GM12878 (cell line): Measurements from ENCODE around the gene CHURC1. TPM values are rescaled to one million over a fixed set of nuclear protein-coding genes. Genes with fewer than 3 reads are reported as not detected.
A peak's percentile ranks its signal among the peaks of the same experiment; 100 is the strongest.

ENCODE experiments used
- ATAC-seq: fragments of 200-7000 bp; cut with Tn5 transposase; 3 replicates; pipeline ENCODE4 v1.9.1; 2020; ENCODE audit warnings: mild to moderate bottlenecking, moderate library complexity
- BruUV-seq: library from RNA; stranded (reverse); fragments of 400-500 nt; replicated peaks from 2 replicates; lab custom pipeline; 2021; lab: Mats Ljungman, UMichigan
- CTCF ChIA-PET: fragments of 300-600 bp; sonication (Branson Sonifier 250); formaldehyde crosslinking; extraction: SDS; loops from one replicate; lab custom pipeline; 2021; ENCODE audit warnings: inconsistent platforms; lab: Yijun Ruan, JAX
- POLR2A ChIA-PET: fragments of 350-600 bp; formaldehyde crosslinking; extraction: SDS; loops from one replicate; lab custom pipeline; 2021; ENCODE audit warnings: inconsistent platforms; lab: Charles Lee
- RAD21 ChIA-PET: fragments of 300-600 bp; sonication (Branson Sonifier 250); formaldehyde crosslinking; loops from one replicate; lab custom pipeline; 2023; ENCODE audit warnings: antibody characterized with exemption; ENCODE audit not compliant: unreplicated experiment; lab: Charles Lee
- SMC1A ChIA-PET: fragments of 300-600 bp; sonication (Branson Sonifier 250); formaldehyde crosslinking; loops from one replicate; lab custom pipeline; 2023; ENCODE audit not compliant: unreplicated experiment, uncharacterized antibody; lab: Charles Lee
- DNase-seq: peaks from one replicate; pipeline ENCODE4 v3.0.0-alpha.2; 2011; ENCODE audit warnings: low read depth, low spot score
- FAIRE-seq: peaks from 3 replicates; lab custom pipeline; 2011; peaks lifted over from hg19 to GRCh38; lab: Jason Lieb, UNC
- H2AFZ ChIP-seq: 2 replicates; pipeline ENCODE4 v1.6.0; 2011; ENCODE audit warnings: low read depth, low read length, control low read depth; ENCODE audit not compliant: control insufficient read depth
- H3K27ac ChIP-seq: 2 replicates; pipeline ENCODE4 v1.5.1; 2011; ENCODE audit warnings: control low read depth; ENCODE audit not compliant: control insufficient read depth, insufficient read depth
- H3K27me3 ChIP-seq, 2 experiments: replicated peaks in 1 of 2; 2 replicates each; pipeline versions ENCODE4 v1.6.0 to v1.6.1; 2011; ENCODE audit warnings: low read length in 1 of 2; ENCODE audit not compliant: control insufficient read depth in 2 of 2, insufficient read depth in 2 of 2
- H3K36me3 ChIP-seq, 2 experiments: 2 replicates each; pipeline ENCODE4 v1.5.1; 2011; ENCODE audit warnings: low read length in 1 of 2; ENCODE audit not compliant: control insufficient read depth in 2 of 2, insufficient read depth in 2 of 2
- H3K4me1 ChIP-seq: 2 replicates; pipeline ENCODE4 v1.6.1; 2011; ENCODE audit warnings: mild to moderate bottlenecking, low read length, moderate library complexity, mixed read lengths; ENCODE audit not compliant: control insufficient read depth, insufficient read depth
- H3K4me2 ChIP-seq: 2 replicates; pipeline ENCODE4 v1.6.0; 2011; ENCODE audit warnings: control low read depth; ENCODE audit not compliant: control insufficient read depth, insufficient read depth
- H3K4me3 ChIP-seq: fragments of 200-600 bp; sonication (generic); 2 replicates; pipeline ENCODE4 v1.5.1; 2016
- H3K79me2 ChIP-seq: 2 replicates; pipeline ENCODE4 v1.6.0; 2011; ENCODE audit warnings: low read length; ENCODE audit not compliant: control insufficient read depth, insufficient read depth
- H3K9ac ChIP-seq: 2 replicates; pipeline ENCODE4 v1.8.0; 2011; ENCODE audit warnings: low read length, control low read depth, mixed read lengths; ENCODE audit not compliant: control insufficient read depth, insufficient read depth
- H3K9me3 ChIP-seq: replicated peaks from 3 replicates; pipeline ENCODE4 v1.5.1; 2011; ENCODE audit warnings: mild to moderate bottlenecking, low read length; ENCODE audit not compliant: control insufficient read depth, insufficient read depth
- H4K20me1 ChIP-seq: 2 replicates; pipeline ENCODE4 v1.6.0; 2011; ENCODE audit not compliant: control insufficient read depth, insufficient read depth
- BCLAF1 ChIP-seq: fragments of 450-650 bp; IDR thresholded peaks from 2 replicates; pipeline ENCODE4 v1.6.1; 2017; ENCODE audit warnings: antibody characterized with exemption, mild to moderate bottlenecking, moderate library complexity
- BMI1 ChIP-seq: fragments of 450-650 bp; IDR thresholded peaks from 2 replicates; pipeline ENCODE4 v1.6.1; 2016; ENCODE audit warnings: mild to moderate bottlenecking, moderate library complexity, borderline replicate concordance
- CREB1 ChIP-seq: IDR thresholded peaks from 2 replicates; pipeline ENCODE4 v1.6.1; 2012; ENCODE audit warnings: low read depth, mild to moderate bottlenecking, inconsistent platforms
- HSF1 ChIP-seq: fragments of 150-350 bp; IDR thresholded peaks from 2 replicates; pipeline ENCODE4 v1.6.1; 2014; ENCODE audit warnings: mild to moderate bottlenecking, low read depth, low read length
- KAT2A ChIP-seq: conservative IDR thresholded peaks from 2 replicates; pipeline ENCODE4 v1.6.1; 2011; ENCODE audit warnings: low read depth, low read length; ENCODE audit not compliant: control insufficient read depth
- LARP7 ChIP-seq: fragments of 450-650 bp; IDR thresholded peaks from 2 replicates; pipeline ENCODE4 v1.6.1; 2017; ENCODE audit warnings: mild to moderate bottlenecking
- NFXL1 ChIP-seq: fragments of 450-650 bp; IDR thresholded peaks from 2 replicates; pipeline ENCODE4 v1.6.1; 2017; ENCODE audit warnings: antibody characterized with exemption, mild to moderate bottlenecking, borderline replicate concordance
- NFYA ChIP-seq: IDR thresholded peaks from 2 replicates; pipeline ENCODE4 v1.6.1; 2011; ENCODE audit warnings: low read depth, mild to moderate bottlenecking, low read length, improper control_type of control experiment, borderline replicate concordance
- NRF1 ChIP-seq: conservative IDR thresholded peaks from 2 replicates; pipeline ENCODE4 v1.6.1; 2011; ENCODE audit warnings: mild to moderate bottlenecking, low read depth, low read length, improper control_type of control experiment
- PAX5 ChIP-seq: IDR thresholded peaks from 2 replicates; pipeline ENCODE4 v1.6.1; 2011; ENCODE audit warnings: low read depth, low read length, borderline replicate concordance
- POU2F2 ChIP-seq: IDR thresholded peaks from 3 replicates; pipeline ENCODE4 v1.6.1; 2011; ENCODE audit warnings: low read depth, mild to moderate bottlenecking, low read length, borderline replicate concordance
- RB1 ChIP-seq: fragments of 450-650 bp; formaldehyde crosslinking; IDR thresholded peaks from 2 replicates; pipeline ENCODE4 v1.6.1; 2017; ENCODE audit warnings: mild to moderate bottlenecking, borderline replicate concordance
- RFX5 ChIP-seq: IDR thresholded peaks from 2 replicates; pipeline ENCODE4 v1.6.1; 2011; ENCODE audit warnings: low read depth, low read length, improper control_type of control experiment
- SIN3A ChIP-seq: IDR thresholded peaks from 2 replicates; pipeline ENCODE4 v1.6.1; 2012; ENCODE audit warnings: low read depth, low read length, improper control_type of control experiment
- SUPT20H ChIP-seq: IDR thresholded peaks from 2 replicates; pipeline ENCODE4 v1.6.1; 2011; ENCODE audit warnings: low read depth, mild to moderate bottlenecking, low read length, moderate library complexity, borderline replicate concordance; ENCODE audit not compliant: control insufficient read depth
- TCF12 ChIP-seq: IDR thresholded peaks from 2 replicates; pipeline ENCODE4 v1.6.1; 2011; ENCODE audit warnings: low read depth, mild to moderate bottlenecking, low read length
- ZNF207 ChIP-seq: fragments of 450-650 bp; IDR thresholded peaks from 2 replicates; pipeline ENCODE4 v1.6.1; 2014; ENCODE audit warnings: antibody characterized with exemption, mild to moderate bottlenecking, borderline replicate concordance
- WGBS: methylation state at CpG from one replicate; pipeline ENCODE4 v1.1.6; 2016; ENCODE audit warnings: low lambda C conversion rate; ENCODE audit not compliant: insufficient replicate concordance, insufficient coverage; ENCODE audit errors: missing lambda C conversion rate; 5-methylcytosine and 5-hydroxymethylcytosine counted together
- in situ Hi-C: fragments of 300-500 bp; cut with MboI; formaldehyde crosslinking; loops from 9 replicates; pipeline ENCODE4 v1.14.3; 2018; ENCODE audit warnings: mixed read lengths
- intact Hi-C: fragments of 100-400 bp; cut with micrococcal nuclease; formaldehyde crosslinking; loops from one replicate; pipeline ENCODE4 v1.14.2; 2022; ENCODE audit not compliant: unreplicated experiment
- polyA plus RNA-seq, 11 experiments: library from polyadenylated mRNA; depleted of rRNA in 4 of 11; unstranded in 6 of 11; stranded (reverse) in 5 of 11; fragments of >200 nt; fragmentation: Nextera tagmentation in 4 of 11; fragmentation: Illumina TruSeq in 1 of 11; extraction: Ambion mirVana in 4 of 11; extraction: Trizol in 1 of 11; gene quantifications; 1 replicate in 1 of 11; 2 replicates in 10 of 11; pipeline versions ENCODE4 v1.2.1 to v1.2.3, GENCODE V29; 2011 to 2016; ENCODE audit warnings: inconsistent platforms in 2 of 11, missing spikeins in 2 of 11, low read depth in 1 of 11
- total RNA-seq, 4 experiments: library from RNA; depleted of rRNA in 3 of 4; stranded (reverse); fragments of >200 nt in 3 of 4; fragmentation: Illumina TruSeq in 1 of 4; extraction: Trizol in 1 of 4; gene quantifications; 2 replicates each; pipeline versions ENCODE4 v1.2.1 to v1.2.3, GENCODE V29; 2013 to 2021
- TF ChIP-seq, protein P1 (sequence below): fragments of 450-650 bp; IDR thresholded peaks from 2 replicates; pipeline ENCODE4 v1.6.1; 2018; ENCODE audit warnings: borderline replicate concordance, mild to moderate bottlenecking; ENCODE audit not compliant: partially characterized antibody

CHURC1 gene
- total and polyA plus RNA-seq, 10 of the 15 experiments (the other 5 are each of a cell fraction or from before 2014, with no cell fraction given), result 41.0 to 421 (median 140) TPM

GRCh38 chr14:64970776-64971477 is 56.7 kb downstream of the CHURC1 start:
- DNase-seq, result no peak
- POLR2A ChIA-PET, result no interaction called here
- TF ChIP-seq PAX5 (no peak), ZNF207 (no peak), RB1 (no peak), CREB1 (no peak), KAT2A (no peak), NFYA (no peak), RFX5 (no peak), LARP7 (no peak), SUPT20H (no peak), BCLAF1 (no peak), NRF1 (no peak), BMI1 (no peak), SIN3A (no peak), HSF1 (no peak), POU2F2 (no peak), TCF12 (no peak), NFXL1 (no peak)
- TF ChIP-seq, protein P1, sequence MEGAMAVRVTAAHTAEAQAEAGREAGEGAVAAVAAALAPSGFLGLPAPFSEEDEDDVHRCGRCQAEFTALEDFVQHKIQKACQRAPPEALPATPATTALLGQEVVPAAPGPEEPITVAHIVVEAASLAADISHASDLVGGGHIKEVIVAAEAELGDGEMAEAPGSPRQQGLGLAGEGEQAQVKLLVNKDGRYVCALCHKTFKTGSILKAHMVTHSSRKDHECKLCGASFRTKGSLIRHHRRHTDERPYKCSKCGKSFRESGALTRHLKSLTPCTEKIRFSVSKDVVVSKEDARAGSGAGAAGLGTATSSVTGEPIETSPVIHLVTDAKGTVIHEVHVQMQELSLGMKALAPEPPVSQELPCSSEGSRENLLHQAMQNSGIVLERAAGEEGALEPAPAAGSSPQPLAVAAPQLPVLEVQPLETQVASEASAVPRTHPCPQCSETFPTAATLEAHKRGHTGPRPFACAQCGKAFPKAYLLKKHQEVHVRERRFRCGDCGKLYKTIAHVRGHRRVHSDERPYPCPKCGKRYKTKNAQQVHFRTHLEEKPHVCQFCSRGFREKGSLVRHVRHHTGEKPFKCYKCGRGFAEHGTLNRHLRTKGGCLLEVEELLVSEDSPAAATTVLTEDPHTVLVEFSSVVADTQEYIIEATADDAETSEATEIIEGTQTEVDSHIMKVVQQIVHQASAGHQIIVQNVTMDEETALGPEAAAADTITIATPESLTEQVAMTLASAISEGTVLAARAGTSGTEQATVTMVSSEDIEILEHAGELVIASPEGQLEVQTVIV, result no peak

More at GRCh38 chr14:64970776-64971477, 56.7 kb downstream of the CHURC1 start:
- Histone ChIP-seq H2AFZ (no peak overlapping the region), H4K20me1 (no peaks in the 10 kb centered on the region), H3K36me3 (no peaks in the 10 kb centered on the region), H3K27ac (no peak overlapping the region), H3K79me2 (no peaks in the 10 kb centered on the region), H3K9ac (no peak overlapping the region), H3K4me3 (no peak overlapping the region), H3K4me2 (0 out of 2 replicates have a peak overlapping the region, but pooled peaks have one; percentile 17), H3K4me1 (no peaks in the 10 kb centered on the region), H3K27me3 (peaks cover 2 to 7% of the 10 kb centered on the region in 2 experiments), H3K9me3 (no peaks in the 10 kb centered on the region)
- ATAC-seq, result no peak
- ChIA-PET SMC1A (interaction anchor here (1.0 to 2.1 kb wide), 2 partner anchors 10 to 14 kb away, joined by 3 to 6 read pairs; no protein-coding TSS in a partner anchor), RAD21 (interaction anchor here (0.9 kb wide), 1 partner anchor 49 kb away, joined by 4 read pairs; no protein-coding TSS in a partner anchor), CTCF (interaction anchor here (0.9 to 2.1 kb wide), 7 partner anchors 10 to 148 kb away, joined by 3 to 7 read pairs (median 4); no protein-coding TSS in a partner anchor)
- BruUV-seq, result no TSS peak
- intact Hi-C loops, result no loop called here
- FAIRE-seq, result no peak
- 81% methylated on average over 8 of the region's 8 CpGs for WGBS
- in situ Hi-C loops, result no loop called here
